Amygdala (tissue), 56 donors: ENCODE results near the gene DDX52.
"Not testable (repeated sequence)": the region's sequence is repeated elsewhere in the genome, so short reads cannot be mapped to it uniquely, and the experiment has no call there.

ENCODE experiments used
- DNase-seq, 56 donors: peaks; one replicate each; lab custom pipeline; 2025; lab: John Stamatoyannopoulos, UW

Gene DDX52

GRCh38 chr17:37657202-37657601 lies 14.0 kb upstream of the DDX52 start:
- no peak for DNase-seq

DNA sequence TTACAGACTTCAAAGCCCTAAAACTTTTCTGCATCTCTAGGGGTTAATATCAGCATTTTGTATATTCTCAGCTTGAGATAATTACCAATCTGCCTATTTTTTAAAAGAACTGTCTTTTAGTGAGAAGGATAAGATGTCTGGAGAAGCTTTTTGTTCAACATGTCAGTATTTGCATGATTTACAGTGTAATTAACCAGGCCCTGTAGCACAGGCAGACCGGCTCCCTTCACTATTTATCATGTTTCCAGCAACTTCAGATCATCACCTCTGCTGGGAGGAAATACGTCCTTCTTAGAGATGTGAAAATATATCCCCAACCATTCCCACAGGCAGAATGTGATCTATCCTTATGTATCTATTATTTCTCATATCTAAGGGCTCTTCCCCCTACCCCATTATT lies 8.6 kb upstream of the DDX52 start:
- no peak for DNase-seq

- peak in 11 of 56 donors; percentile 0 to 50 (median 6) for DNase-seq
Observed at GRCh38 chr17:37650419-37651003, 7.3 kb upstream of the DDX52 start.

DNA sequence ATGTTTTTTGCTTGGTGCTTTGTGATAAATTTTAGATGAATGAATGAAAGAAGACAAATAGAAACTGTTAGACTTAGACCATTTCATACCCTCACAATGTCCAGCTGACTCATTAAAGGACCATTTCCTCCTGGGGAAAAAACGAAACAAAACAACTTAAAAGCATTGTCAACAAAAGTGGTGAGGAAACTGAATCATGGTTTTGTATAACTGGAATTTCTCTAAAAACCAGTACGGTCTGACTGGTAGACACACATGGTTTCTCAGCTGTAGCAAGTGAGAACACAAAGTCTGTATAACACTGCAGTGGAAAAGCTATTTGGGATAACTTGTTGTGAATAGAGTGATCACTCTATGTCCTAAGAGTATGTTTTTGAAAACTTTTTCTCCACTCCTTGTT lies 5.3 kb upstream of the DDX52 start:
- DNase-seq, result no peak

GRCh38 chr17:37647856-37648255 lies 4.6 kb upstream of the DDX52 start:
- no peak for DNase-seq

- no peak for DNase-seq
Observed at GRCh38 chr17:37643869-37644268, 623 bp upstream of the DDX52 start.

GRCh38 chr17:37642681-37643080 lies 565 bp downstream of the DDX52 start:
- DNase-seq, result no peak

- no peak for DNase-seq
Observed at GRCh38 chr17:37640015-37640414, 3.2 kb downstream of the DDX52 start.

GRCh38 chr17:37637956-37638355 lies 5.3 kb downstream of the DDX52 start:
- no peak for DNase-seq

GRCh38 chr17:37616430-37616829 lies 26.8 kb downstream of the DDX52 start:
- DNase-seq, result not testable (repeated sequence)

DNA sequence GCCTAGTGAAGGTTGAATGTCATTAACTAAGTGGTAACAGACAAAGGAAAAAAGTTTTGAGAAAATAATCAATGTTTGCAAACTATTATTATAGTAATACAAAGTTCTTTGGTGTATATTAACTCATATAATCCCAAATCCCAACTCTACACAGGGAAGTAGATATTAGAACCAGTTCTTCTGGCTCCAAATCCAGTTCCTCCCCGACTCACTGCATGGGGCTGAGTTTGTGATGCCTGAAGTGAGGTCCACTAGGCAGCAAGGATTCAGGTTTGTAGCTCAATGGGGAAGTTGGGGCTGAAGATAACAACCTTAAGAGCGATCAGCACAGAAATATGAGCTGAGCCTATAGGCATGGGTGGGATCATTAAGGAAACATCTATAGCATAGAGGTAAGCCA lies 28.4 kb downstream of the DDX52 start:
- DNase-seq, result no peak

DNA sequence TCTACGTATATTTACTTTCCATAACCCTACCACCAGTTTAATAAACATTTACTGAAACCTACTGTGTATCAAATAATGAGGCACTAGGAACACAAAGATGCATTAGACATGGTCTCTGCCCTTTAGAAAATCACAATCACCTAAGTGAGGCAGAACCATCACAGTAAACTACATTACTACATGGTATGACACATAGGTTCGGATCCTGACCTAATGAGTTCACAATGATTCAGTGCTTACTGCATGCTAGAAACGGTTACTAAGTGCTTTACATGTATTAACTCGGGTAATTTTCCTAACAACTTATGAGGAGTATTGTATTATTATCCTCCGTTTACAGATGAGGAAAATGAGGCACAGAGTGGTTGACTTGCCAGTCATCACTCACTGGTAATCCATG lies 28.9 kb downstream of the DDX52 start:
- DNase-seq, result no peak

DNA sequence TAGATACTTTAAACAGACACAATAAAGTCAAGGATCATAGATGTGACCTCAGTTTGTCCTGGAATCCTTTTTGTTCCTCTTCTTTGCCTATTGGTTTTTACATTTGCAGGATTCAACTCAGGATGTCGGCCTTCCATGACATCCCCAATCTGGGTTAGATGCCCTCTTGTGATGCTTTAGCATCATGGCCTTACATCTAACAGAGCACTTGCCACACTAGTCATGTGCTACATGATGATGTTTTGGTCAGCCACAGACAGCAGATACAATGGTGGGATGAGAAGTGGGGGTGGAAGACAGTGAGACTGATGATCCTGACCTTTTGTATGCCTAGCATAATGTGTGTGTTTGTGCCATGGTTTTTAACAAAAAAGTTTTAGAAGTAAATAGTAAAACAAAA lies 32.3 kb downstream of the DDX52 start:
- peak in 1 of 56 donors; percentile 5 for DNase-seq

DNA sequence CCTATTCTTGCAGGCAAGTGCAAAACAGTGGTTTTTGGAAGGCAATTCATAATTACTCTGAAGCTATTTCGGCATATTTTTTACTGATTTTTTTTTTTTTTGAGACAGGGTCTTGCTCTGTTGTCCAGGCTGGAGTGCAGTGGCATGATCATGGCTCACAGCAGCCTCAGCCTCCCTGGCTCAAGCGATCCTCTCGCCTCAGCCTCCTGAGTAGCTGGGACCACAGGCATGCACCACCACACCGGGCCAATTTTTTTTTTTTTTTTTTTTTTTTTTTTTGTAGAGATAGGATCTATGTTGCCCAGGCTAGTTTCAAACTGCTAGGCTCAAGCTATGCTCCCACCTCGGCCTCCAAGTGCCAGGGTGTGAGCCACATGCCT lies 33.2 kb downstream of the DDX52 start:
- peak in 1 of 56 donors; percentile 5 for DNase-seq

DNA sequence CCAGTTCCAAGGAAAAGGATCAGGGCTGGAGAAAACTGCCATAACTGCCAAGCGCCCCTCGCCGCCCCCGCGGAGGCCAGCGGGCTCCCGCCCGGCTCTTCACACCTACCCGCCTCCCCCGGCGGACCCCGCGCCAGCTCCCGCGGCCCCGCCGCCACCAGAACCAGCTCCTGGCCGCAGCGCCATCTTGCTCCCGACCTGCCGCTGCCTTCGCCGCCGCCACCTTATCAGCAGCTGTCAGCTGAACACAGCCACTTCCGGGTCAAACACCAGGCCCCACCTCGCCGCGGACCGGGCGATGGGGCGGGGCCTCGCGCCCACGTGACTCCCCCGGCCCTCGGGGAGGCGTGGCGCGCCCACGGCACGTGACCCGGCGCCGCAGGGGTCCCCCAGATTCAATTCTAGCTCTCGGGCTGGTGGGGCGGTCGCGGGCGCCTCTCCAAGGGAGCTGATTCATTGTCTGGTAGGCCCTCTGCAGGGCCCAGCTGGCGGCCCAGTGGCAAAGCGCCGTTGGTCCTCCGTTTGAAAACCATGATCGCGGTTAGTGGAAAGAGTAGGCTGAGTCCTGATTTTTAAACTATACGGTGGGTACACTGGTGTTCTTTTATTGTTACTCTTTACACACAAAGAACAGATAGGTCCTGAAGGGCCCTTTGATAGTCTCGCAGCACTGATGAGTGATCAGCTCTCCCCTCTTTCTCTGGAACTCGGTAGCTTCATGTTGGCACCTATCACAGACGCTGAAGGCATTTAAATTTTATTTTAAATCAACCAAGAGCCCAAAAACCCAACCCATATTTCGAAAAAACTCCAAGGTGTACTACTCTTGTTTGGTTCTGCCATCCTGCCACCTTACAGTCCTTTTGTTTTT lies 33.8 kb downstream of the DDX52 start, which contains the start of gene SYNRG:
Gene SYNRG (minus strand): TSS at position 249 of the 871 bp plus-strand sequence. CDS start 63 bp downstream, at position 186.
- DNase-seq, result peak; percentile 58 to 98 (median 93)

DNA sequence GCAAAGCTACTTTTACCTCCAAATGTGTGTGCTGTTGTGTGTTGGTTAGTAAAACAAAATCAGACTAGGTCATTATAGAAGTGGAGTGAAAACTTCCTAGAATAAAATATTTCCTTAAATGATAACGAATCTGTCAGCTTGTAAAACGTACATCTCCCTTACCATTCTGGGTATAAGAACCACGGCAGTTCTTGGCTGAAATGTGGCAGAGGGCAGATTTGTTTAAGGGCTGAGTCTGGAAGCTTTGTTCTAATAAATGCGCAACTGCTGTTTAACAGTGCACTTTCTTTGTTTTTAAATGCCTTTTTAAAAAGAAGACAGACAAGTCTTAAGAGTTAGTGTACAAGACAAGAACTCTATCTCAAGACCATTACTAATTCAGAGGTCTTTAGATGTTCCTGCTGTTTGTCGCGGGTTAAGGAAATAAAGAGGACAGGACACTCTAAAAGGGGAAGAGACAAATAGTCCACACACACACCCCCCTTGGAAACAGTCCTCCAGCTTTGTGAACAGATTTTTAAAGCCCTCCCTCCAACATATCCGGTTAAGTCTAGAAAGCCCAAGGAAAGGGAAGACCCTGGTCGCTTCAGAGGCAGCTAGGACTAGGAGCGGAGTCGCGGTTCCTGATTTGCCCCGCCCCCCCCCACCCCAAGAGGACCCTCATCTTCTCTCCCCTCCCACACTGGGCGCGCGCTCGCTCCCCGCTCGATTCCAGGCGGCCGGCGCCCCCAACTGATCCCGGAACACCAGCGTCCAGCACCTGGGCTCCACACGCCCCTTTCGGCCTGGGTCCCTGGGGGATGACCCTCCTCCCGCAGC lies 34.7 kb downstream of the DDX52 start:
- DNase-seq, result peak in 23 of 56 donors; percentile 28 to 71 (median 52)

GRCh38 chr17:37607637-37608331 lies 35.5 kb downstream of the DDX52 start:
- peak in 1 of 56 donors; percentile 4 for DNase-seq

- DNase-seq, result no peak
Observed at GRCh38 chr17:37605813-37606505, 37.3 kb downstream of the DDX52 start.

DNA sequence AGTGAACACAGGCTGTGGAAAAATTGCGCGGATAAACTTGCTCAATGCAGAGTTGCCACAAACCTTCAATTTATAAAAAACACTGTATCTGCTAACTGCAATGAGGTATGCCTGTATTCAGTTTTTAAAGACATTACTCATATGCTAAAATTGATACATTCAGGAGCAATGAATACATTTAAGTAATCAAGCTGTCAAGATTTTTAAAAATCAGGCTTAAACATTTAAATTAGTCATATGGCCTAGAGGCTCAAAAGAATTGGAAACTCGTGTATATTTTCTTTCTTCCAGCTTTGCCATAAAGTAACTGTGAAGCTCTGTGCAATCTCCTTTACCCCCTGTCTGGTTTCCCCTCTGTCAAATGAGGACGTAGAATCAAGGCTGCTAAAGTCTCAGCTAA lies 38.2 kb downstream of the DDX52 start:
- DNase-seq, result no peak

DNA sequence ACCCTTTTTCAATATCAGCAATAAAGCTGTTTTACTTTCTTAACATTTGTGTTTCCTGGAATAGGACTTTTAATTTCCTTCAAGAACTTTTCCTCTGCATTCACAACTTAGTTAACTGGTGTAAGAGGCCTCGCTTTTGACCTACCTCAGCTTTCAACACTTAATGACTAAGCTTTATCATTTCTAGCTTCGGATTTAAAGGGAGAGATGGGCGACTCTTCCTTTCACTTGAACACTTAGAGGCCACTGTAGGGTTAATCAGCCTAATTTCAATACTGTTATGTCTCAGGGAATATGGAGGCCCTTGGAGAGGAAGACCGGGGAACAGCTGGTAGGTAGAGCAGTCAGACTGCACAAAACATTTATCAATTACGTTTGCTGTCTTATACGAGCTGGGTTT lies 38.7 kb downstream of the DDX52 start:
- no peak for DNase-seq
